Left kidney (tissue), 2 donors: ENCODE results near the gene STARD13. TPM values are rescaled to one million over a fixed set of nuclear protein-coding genes. Genes with fewer than 3 reads are reported as not detected.
"Not testable (repeated sequence)": the region's sequence is repeated elsewhere in the genome, so short reads cannot be mapped to it uniquely, and the experiment has no call there.

Experiments used
- DNase-seq: peaks from one replicate; pipeline ENCODE4 v3.0.0-alpha.2; 2013
- polyA plus RNA-seq: library from polyadenylated mRNA; unstranded; fragments of 120-200 nt; gene quantifications from one replicate; pipeline ENCODE4 v1.2.1, GENCODE V29; 2013; ENCODE audit not compliant: insufficient read length

Gene STARD13
- polyA plus RNA-seq, 1 donor: 21.3 TPM

DNA sequence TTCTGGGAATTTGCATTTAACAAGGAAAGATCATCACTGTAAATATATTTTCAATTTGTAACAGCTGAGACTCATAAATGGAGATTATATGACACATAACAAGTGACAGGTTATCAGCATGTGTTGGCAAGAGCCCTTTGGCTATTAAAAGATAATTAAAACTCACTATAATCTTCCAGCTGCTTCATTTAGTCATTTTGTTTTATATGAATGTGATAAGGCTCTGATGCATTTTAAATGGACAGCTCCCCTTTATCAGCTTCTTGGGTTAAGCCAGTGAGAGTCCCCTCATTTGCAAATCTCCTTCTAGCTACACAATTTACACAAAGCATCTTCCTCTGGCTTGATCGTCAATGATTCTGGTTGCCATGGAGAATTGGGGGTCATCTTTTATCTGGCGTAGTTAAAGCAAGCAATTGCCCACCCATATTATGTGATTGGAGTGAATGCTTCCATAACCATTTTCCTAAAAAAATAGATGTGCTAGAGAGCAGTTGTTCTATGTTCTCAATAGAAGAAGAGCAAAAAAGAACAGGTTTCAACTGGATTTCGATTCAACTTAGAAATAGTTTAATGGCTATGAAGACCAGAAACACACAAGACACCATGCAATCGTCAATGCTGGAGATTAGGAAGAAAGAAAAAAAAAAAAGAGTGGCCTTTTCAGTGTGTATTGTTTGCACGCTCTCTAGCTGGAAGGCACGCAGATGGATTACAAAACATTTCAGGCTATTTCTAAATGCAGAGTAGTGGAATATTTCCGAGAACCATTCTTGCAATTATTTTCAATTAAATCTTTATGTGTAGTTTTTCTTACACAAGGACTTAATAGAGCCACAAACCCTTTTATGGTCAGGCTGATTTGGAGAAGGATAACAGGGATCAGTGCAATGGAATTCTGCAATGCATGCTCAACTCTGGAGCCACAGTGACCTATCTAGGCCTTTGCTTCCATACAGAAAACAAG is 27.4 kb downstream of the STARD13 start:
- DNase-seq: no peak

DNA sequence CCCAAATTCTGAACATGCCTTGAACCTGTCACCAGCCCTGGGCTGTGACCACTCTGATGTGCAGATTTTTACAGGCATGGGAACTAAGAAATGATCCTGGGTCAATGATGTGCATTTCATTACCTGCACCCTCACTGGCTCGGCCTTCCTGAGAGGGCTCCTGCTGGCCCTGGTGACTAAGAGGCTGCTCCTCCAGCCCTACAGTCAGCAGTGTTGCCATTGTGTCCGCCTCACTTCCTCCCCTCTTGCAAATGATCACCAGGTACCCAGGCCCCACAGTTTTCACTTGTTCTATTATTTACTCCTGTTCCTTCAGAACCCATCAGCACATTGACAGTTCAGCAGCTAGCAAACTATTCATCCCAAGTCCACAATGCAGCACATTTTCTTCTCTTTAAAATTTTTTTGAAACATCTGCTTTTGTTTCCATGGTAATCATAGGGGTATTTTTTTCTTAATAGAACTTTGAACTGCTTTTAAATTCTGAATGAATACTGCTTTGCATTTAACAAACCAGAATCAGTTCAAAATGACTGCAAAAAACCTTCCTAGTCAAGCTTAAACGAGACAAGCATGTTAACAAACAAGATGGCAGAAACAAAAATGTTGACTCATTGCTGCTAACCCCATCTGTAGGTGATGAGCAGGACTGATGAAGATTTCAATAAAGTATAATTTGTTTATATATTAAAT is 29.3 kb downstream of the STARD13 start:
- no peak for DNase-seq

DNA sequence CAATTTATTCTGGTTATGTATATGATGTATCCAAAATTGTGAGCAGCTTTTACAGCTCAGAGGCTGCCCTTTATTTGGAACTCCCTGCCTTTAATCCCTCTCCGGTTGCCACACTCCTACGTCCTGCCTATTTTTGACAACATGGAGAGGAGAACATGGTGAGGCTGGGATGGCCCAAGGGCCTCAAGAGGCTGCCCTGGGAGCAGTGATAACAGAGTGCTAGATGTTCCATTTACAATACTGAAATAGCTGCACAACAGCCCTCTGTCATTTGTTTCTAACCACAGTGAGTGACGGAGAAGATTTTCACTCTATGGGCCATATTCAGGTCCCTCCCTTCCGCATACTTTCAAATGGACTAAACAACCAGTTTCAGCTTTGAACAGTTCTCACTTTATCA is 33.4 kb downstream of the STARD13 start:
- DNase-seq: no peak

DNA sequence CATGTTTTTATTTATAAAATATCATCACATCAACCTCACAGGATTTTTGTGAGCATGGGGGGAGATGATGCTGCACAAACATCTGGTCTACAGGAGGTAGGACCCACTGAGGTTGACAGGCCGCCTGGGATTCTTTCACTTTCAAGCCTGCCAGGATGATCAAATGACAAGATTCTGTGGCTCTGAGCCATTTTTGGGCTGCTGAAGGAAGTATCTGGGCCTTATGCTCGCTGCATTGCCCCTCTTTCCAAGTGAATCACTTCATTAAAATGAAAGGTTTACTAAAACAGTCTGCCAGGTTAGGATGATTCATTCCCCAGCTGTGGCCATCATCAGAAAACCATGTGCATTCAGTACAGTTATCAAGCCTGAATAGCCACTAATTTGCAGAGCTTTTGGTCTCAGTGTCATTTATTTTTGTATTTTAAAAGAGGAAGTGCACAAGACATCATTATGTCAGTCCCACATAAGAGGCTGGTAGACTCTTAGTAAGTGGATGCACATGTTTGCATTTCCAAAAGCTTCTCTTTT is 34.4 kb downstream of the STARD13 start:
- no peak for DNase-seq

DNA sequence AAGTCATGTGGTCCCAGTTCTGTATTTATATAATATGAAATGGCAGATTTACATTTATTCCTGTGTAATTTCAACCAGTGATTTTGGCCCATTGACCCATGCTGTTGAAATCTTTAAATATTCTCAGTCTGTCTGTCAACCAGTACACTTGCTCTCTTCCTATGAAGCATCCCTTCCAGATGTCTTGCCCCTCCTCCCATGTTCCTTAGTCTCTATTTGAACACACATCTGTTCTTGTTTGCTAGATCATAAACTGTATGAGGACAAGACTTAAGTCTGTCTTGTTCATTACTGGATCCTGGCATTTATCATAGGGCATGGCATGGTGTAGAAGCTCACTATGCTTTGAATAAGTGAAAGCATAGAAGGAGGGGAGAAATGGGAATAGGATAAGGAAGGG is 34.9 kb downstream of the STARD13 start:
- no peak for DNase-seq

DNA sequence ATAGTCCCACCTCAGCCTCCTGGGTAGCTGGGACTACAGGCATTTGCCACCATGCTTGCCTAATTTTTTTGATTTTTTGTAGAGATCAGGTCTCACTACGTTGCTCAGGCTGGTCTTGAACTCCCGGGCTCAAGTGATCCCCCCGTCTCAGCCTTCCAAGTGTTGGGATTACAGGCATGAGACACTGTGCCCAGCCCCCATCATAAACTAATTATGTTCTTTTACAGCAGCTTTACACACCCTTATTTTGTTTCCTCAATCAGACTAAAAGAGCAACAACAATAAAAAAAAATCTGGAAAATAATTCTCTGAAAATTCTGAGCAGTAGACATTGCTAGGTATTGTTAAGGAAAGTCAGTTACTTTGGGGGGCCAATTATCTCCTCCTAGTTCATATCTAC is 35.7 kb downstream of the STARD13 start:
- no peak for DNase-seq

DNA sequence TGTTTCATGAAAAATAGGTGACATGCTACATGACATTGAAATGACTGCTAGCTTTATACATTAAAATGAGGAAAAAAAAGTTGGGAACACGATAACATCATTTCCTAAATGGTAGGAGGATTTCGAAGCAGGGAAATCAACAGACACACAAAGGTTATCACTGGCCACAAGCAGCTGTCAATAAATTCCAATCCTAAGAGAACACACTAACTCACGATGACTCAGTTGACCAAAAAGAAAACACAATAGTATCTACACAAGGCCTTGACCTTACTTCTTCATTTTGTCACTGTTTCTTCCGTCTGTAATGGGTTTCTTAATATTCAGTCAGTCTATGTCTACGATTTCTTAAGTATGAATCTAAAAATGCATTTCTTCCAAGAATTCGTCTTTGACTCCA is 36.5 kb downstream of the STARD13 start:
- no peak for DNase-seq

DNA sequence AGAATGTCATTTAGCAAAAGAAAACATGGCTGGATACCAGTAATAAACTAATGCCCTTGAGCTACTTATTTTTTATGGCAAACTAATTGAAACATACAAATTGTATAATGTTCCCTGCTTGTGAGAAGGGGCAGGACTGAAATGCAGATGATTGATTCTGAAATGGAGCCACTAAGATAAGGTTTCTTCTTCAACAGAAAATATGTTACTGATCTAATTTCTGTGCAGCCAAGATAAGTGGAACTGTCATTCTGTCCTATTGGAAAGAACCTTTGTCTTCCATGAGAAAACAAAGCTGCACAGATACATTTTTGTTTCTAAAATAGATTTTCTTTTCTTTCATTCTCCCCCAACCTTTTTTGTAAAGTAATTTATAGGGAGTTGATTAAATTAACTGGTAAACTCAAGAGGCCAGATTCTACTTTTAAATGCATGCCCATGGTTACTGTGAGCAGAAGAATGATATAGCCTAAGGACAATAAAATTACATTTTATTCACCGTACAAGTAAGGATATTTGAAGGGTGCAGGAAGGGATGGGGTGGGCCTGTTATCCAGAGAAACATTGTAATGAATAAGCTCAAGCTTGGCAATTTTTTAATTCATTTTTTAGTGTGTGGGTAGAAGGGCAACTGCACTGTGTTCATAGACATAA is 39.9 kb downstream of the STARD13 start:
- no peak for DNase-seq

DNA sequence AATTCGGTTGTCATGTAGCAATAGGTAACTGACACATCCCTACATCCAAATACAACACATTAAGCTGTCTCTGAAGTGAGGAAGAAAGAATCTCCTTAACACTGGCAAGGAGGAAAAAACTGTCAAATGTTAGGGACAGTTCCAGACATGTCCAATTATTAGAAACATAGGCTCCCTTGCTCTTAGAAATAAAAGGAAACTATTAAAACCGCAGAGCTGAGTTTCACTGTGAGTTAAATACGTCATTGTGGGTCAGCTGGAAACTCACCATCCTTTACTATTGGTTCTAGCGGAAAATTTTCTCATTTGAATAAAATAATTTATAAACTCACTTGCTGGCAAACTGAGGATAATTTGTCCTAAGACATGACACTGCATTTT is 40.7 kb downstream of the STARD13 start:
- DNase-seq: no peak

DNA sequence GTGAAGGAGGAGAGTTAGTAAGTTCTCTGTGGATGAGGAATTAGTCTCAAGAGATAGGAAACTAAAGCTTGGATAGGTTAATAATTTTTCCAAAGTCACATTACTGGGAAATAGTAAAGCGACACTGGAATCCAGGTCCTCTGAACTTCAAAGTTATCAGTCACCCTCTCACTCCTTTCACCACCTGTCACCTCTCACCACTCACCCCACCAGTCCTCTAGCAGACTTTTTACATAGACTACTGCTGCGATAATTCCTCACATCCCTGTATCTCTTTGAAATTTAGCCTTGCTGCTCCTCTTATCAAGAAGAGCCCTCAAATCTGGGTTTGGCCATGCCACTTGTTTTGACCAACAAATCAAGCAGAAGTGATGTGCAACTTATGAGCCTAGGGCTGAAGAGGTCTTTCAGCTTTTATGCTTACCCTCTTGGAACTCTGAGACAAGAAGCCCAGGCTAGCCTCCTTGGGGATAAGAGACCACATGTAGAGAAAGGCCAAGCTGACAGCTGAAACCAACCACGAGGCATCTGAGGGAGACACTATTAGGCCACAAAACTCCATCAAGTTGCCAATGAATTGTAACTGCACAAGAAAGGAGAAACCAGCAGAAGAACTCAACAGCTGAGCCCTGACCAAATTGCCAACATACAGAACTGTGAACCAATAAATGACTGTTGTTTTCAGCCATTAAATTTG is 41.2 kb downstream of the STARD13 start:
- no peak for DNase-seq

DNA sequence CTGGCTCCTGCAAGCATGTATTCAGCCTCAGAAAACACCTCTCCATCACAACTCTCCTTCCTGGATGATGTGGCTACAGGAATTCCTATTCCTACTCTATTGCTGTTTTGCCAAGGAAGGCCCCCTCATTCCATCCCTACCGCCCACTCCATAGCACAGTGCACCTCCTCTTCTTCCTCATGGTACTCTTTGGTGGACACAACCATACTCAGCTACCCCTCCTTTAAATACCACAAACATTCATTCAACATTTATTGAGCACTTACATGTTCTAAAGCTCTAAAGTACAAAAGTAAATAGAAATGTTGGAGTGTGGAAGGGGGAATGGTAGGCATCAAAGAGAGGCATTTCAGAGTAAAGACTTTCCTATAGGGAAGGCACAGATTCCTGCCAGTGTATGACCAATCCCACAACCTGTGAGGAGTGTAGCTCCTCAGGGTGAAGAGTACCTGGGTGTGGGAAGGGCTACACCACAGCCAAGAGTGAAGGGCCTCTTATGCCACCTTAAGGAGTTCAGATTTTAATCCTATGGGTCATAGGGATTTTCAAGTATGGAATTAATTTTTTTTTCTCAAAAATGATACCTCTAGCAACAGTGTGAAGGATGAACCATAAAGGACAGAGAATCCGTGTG is 42.5 kb downstream of the STARD13 start:
- DNase-seq: no peak

DNA sequence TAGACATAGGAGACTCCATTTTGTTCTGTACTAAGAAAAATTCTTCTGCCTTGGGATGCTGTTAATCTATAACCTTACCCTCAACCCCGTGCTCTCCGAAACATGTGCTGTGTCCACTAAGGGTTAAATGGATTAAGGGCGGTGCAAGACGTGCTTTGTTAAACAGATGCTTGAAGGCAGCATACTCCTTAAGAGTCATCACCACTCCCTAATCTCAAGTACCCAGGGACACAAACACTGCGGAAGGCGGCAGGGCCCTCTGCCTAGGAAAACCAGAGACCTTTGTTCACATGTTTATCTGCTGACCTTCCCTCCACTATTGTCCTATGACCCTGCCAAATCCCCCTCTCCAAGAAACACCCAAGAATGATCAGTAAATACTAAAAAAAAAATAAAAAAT is 43.2 kb downstream of the STARD13 start:
- not testable (repeated sequence) for DNase-seq

DNA sequence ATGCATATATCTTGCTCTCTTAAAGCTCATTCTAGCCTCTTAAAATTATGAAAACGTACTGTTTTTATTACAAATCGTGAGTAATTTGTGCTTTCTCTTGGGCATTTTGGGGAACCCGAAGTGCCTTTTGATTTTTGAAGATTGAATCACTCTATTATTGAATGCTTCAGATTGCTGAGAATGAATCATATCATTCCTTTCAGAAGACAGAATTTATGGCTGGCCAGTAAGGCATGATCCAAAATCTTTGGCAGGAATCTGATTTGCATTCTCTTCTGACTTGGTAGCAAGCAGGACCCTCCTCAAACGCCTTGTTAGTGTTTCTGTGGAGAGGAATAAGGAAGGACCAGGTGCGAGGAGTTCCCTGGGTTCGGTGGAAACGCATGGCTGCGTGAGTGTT is 49.5 kb downstream of the STARD13 start:
- DNase-seq: no peak

DNA sequence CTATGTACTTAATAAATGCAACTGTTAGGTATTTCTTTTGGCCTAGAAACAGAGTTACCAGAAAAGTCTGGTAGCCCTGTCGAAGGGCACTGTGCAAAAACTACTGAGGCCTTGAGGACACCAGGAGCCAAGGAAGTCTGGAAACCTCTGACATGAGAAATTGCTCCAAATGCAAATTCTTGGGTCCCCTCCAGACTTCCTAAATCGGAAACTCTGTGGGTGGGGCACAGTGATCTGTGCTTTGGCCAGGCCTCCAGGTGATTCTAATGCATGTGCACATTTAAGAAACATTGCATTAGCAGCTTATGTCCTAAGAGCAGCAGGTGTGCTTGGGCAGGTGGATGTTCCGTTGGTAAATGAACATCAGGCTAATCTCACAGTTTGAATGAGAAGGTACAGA is 50.0 kb downstream of the STARD13 start:
- DNase-seq: no peak

DNA sequence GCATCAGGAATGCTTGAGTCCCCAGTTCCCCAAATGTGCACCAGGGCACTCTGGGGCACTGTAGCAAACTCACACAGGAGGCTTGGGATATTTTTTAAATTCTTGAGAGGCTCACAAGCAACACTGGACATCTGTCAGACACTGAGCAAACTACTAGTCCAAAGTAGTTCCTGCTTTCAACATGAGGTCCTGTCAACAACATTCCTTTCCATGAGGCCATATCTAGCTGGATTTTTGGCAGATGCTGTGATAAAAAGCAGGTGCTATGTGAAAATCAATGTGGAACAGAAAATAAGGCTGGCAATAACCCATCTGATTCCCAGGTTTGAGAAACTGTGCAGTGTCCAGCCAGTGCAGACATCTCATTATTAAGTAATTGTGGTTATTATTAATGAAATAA is 50.5 kb downstream of the STARD13 start:
- no peak for DNase-seq

DNA sequence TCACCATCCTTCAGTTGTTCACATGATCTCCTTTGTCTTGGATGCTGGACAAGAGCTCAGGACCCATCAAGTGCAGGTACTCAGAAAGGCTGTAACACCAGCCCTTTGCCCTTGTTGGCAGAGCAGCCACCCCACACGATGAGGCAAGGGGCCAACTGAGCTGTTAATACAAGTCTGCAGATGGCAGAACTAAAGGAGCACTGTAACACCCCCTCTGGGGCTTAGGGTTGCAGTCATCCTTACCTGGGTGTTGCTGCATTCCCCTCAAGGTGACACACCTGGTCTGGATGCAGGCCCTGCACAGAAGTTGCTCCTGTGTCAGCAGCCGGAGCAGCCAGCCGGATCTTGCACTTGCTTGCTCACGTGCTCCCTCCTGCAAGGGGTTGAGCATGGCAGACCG is 52.0 kb downstream of the STARD13 start:
- DNase-seq: no peak

DNA sequence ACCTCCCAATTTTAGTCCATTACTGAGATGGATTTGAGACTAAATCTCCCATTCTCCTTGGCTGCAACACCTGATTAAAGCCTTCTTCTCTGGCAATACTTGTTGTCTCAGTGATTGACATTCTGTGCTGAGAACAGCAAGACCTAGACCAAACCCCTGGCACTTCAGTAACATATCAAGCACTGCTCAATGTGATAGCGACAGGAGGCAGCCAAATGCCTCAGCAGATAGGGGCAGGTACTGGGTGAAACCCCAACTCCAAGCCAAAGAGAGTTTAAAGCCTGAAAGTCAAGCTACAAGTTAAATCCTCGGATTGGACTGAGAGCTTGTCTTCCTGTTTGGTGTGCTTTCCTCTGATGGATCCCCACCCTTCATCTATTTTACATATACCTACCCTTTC is 52.7 kb downstream of the STARD13 start:
- DNase-seq: no peak

DNA sequence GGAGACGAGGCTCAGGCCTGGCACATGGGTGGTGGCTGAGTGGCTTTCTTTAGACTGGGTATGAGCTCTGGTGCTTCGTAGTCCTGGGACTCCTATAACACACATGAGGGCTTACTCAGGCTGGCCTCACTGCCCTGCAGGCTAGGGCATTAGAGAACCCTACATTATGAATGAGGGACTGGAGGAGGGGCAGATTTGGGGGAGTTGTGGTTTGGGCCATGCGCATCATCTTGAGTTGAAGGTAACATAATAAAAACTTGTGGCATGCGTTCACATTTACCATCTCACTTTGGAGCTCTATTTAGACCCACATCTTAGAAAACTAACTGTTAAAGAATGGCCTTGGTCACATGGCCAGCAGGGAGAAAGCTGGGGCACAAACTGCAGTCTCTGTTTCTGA is 54.2 kb downstream of the STARD13 start:
- no peak for DNase-seq

DNA sequence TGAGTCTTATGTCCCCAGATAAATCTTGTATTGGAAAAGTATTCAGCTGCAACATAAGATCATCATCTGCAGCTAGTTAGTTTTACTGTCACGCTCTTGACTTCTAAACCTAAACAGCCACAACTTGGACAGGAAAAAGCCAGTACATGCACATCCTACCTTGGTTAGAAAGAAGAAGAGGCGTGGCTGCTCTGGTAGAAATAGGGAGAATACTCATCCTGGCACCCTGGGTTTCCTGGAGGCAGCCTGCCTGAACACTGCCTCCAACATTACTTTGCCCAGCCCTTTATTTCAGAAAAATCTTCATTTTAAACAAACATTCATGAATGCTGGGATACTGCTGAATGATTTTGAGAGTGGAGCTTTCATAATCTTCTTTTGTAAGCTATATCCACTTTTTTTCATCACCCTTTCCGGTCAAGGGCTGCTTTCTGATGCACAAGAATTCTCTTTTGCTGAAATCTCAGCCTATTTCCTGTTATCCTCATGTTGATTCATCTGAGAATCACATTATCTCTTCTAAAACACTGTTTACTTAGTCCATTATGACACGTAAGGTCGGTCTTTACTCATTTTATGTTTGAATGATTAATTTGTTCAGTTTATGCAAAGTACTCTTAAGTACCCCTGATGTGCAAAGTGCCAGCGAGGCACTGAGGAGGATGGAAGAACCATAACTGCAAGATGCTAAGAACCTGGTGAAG is 55.2 kb downstream of the STARD13 start:
- DNase-seq: no peak

DNA sequence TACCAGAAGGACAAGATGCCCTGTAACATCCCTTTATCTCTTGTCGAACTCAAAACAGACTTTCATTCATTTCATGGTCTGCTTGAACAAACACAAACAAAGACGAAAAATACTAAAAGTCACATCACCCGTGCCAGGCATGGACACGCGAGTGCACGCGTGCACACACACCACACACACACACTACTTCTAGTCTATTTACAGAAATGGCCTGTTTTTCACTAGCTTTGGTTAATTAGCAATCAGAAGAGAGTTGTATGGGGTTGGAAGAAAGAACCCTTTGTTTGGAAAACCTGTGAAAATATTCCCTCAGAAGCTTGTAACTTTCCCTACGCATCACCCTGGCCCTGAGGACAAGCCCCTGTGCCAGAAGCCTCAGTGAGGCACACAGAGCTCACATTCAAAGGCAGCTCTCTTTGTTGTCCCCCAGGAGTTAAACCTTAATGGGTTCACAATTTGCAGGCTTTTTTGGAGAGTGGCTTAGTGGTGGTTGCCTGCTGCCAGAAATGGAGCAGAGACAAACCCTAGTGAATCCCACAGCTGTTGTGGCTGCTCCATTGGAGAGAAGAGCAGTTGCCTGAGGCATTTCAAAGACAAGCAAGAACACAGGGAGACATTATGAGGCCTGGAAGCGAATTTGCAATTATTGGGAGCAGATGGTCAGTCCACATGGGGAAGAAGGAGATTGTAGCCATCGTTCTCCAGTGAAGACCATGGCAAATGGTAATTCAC is 55.9 kb downstream of the STARD13 start:
- DNase-seq: no peak
